HCT116 (cell line): ENCODE measurements around the gene DOCK4. TPM values are rescaled to one million over a fixed set of nuclear protein-coding genes. Genes with fewer than 3 reads are reported as not detected.

Experiments
- ATAC-seq: fragments of 200-7000 bp; cut with Tn5 transposase; 2 replicates; pipeline ENCODE4 v1.9.1; 2020; ENCODE audit warnings: mild to moderate bottlenecking, moderate library complexity
- BruUV-seq: library from RNA; stranded (reverse); fragments of 400-500 nt; replicated peaks from 2 replicates; lab custom pipeline; 2021; lab: Mats Ljungman, UMichigan
- CTCF ChIA-PET: fragments of 300-600 bp; sonication (Branson Sonifier 250); formaldehyde crosslinking; loops from one replicate; lab custom pipeline; 2021; ENCODE audit warnings: antibody characterized with exemption; lab: Charles Lee
- POLR2A ChIA-PET: fragments of 300-600, 350-600 bp; sonication (Branson Sonifier 250); formaldehyde crosslinking; loops from one replicate; lab custom pipeline; 2021; ENCODE audit warnings: antibody characterized with exemption; lab: Charles Lee
- RAD21 ChIA-PET, 2 experiments: fragments of 300-600 bp; sonication (Branson Sonifier 250); formaldehyde crosslinking; loops; one replicate each; lab custom pipeline; 2023; ENCODE audit warnings: low total read pairs in 2 of 2; ENCODE audit not compliant: uncharacterized antibody in 2 of 2, unreplicated experiment in 2 of 2, low non-redundant PET in 1 of 2; lab: Charles Lee
- DNase-seq: peaks from one replicate; pipeline ENCODE4 v3.0.0-alpha.2; 2010; ENCODE audit warnings: low read depth, low spot score
- H2AFZ ChIP-seq: fragments of 200-600 bp; shearing (Covaris generic), sonication (generic); 2 replicates; pipeline ENCODE4 v1.6.1; 2017; ENCODE audit warnings: low read depth, mixed run types, mixed read lengths, antibody characterized with exemption, low read length; ENCODE audit not compliant: poor library complexity, severe bottlenecking
- H3K27ac ChIP-seq: 2 replicates; pipeline ENCODE4 v1.5.1; 2012; ENCODE audit warnings: low read depth, low read length
- H3K27me3 ChIP-seq: fragments of 200-600 bp; sonication (generic); 2 replicates; pipeline ENCODE4 v1.6.1; 2016; ENCODE audit warnings: mixed run types, low read length, mixed read lengths; ENCODE audit not compliant: insufficient read depth
- H3K36me3 ChIP-seq, 2 experiments: fragments of 200-500 bp in 1 of 2; fragments of 200-600 bp in 1 of 2; sonication (Bioruptor generic) in 1 of 2; sonication (generic) in 1 of 2; 2 replicates each; pipeline versions ENCODE4 v1.5.1 to v1.6.1; 2014 to 2016; ENCODE audit warnings: low read length in 2 of 2, inconsistent platforms in 1 of 2, mixed read lengths in 1 of 2, mixed run types in 1 of 2; ENCODE audit not compliant: insufficient read depth in 2 of 2, control insufficient read depth in 1 of 2
- H3K4me1 ChIP-seq, 2 experiments: fragments of 200-600 bp in 1 of 2; sonication (generic) in 1 of 2; 2 replicates each; pipeline versions ENCODE4 v1.5.1 to v1.6.1; 2012 to 2017; ENCODE audit warnings: low read length in 2 of 2, inconsistent platforms in 1 of 2, mild to moderate bottlenecking in 1 of 2, mixed read lengths in 1 of 2, mixed run types in 1 of 2, moderate library complexity in 1 of 2; ENCODE audit not compliant: insufficient read depth in 2 of 2, control insufficient read depth in 1 of 2
- H3K4me2 ChIP-seq: fragments of 200-600 bp; sonication (generic); 2 replicates; pipeline ENCODE4 v1.6.1; 2017; ENCODE audit warnings: mixed run types, low read length, mixed read lengths
- H3K4me3 ChIP-seq, 2 experiments: fragments of 200-600 bp in 1 of 2; sonication (generic) in 1 of 2; replicated peaks in 1 of 2; 2 replicates each; pipeline ENCODE4 v1.5.1; 2011 to 2016; ENCODE audit warnings: low read length in 2 of 2, control low read depth in 1 of 2, low read depth in 1 of 2, mild to moderate bottlenecking in 1 of 2, mixed read lengths in 1 of 2, mixed run types in 1 of 2
- H3K79me2 ChIP-seq: fragments of 200-600 bp; sonication (generic); 2 replicates; pipeline ENCODE4 v1.6.1; 2017; ENCODE audit warnings: mild to moderate bottlenecking, mixed run types, low read length, moderate library complexity, mixed read lengths; ENCODE audit not compliant: insufficient read depth
- H3K9ac ChIP-seq: fragments of 200-600 bp; sonication (generic); 2 replicates; pipeline ENCODE4 v1.6.1; 2016; ENCODE audit warnings: low read length, mixed read lengths
- H3K9me2 ChIP-seq: fragments of 200-600 bp; sonication (generic), shearing (Covaris generic); 2 replicates; pipeline ENCODE4 v1.6.1; 2017; ENCODE audit warnings: mixed run types, mild to moderate bottlenecking, moderate library complexity; ENCODE audit not compliant: insufficient read depth
- H3K9me3 ChIP-seq, 2 experiments: fragments of 200-500 bp in 1 of 2; fragments of 200-600 bp in 1 of 2; sonication (Bioruptor generic) in 1 of 2; sonication (generic) in 1 of 2; 2 replicates each; pipeline ENCODE4 v1.6.1; 2014 to 2017; ENCODE audit warnings: low read length in 2 of 2, mixed read lengths in 2 of 2, inconsistent platforms in 1 of 2, low read depth in 1 of 2, mild to moderate bottlenecking in 1 of 2, mixed run types in 1 of 2, moderate library complexity in 1 of 2; ENCODE audit not compliant: control insufficient read depth in 1 of 2, insufficient read depth in 1 of 2
- H4K20me1 ChIP-seq: fragments of 200-600 bp; sonication (generic), shearing (Covaris generic); 2 replicates; pipeline ENCODE4 v1.6.1; 2017; ENCODE audit warnings: mixed run types, mild to moderate bottlenecking, moderate library complexity; ENCODE audit not compliant: insufficient read depth
- ATF3 ChIP-seq: IDR thresholded peaks from 2 replicates; pipeline ENCODE4 v1.6.1; 2012
- CEBPB ChIP-seq: IDR thresholded peaks from 2 replicates; pipeline ENCODE4 v1.6.1; 2012; ENCODE audit warnings: low read depth
- CTCF ChIP-seq, 3 experiments: fragments of 200-600 bp in 1 of 3; sonication (generic) in 1 of 3; IDR thresholded peaks in 2 of 3; conservative IDR thresholded peaks in 1 of 3; 2 replicates each; pipeline ENCODE4 v1.5.1; 2012 to 2017; ENCODE audit warnings: low read depth in 2 of 3, low read length in 2 of 3, antibody characterized with exemption in 1 of 3, borderline replicate concordance in 1 of 3, control low read depth in 1 of 3, mild to moderate bottlenecking in 1 of 3, mixed read lengths in 1 of 3, mixed run types in 1 of 3, moderate library complexity in 1 of 3; ENCODE audit not compliant: insufficient read depth in 1 of 3
- EGR1 ChIP-seq: IDR thresholded peaks from 2 replicates; pipeline ENCODE4 v1.6.1; 2012; ENCODE audit warnings: low read depth
- ELF1 ChIP-seq: IDR thresholded peaks from 2 replicates; pipeline ENCODE4 v1.6.1; 2012; ENCODE audit warnings: low read depth, borderline replicate concordance
- EZH2 ChIP-seq: fragments of 200-600 bp; sonication (generic); IDR thresholded peaks from 2 replicates; pipeline ENCODE4 v1.6.1; 2017; ENCODE audit warnings: antibody characterized with exemption, mixed run types
- EZH2phosphoT487 ChIP-seq: fragments of 200-600 bp; IDR thresholded peaks from 2 replicates; pipeline ENCODE4 v1.6.1; 2018; ENCODE audit warnings: antibody characterized with exemption, borderline replicate concordance
- FOSL1 ChIP-seq: IDR thresholded peaks from 2 replicates; pipeline ENCODE4 v1.6.1; 2012; ENCODE audit warnings: low read depth
- JUND ChIP-seq: IDR thresholded peaks from 2 replicates; pipeline ENCODE4 v1.6.1; 2012
- MAX ChIP-seq: IDR thresholded peaks from 2 replicates; pipeline ENCODE4 v1.6.1; 2012
- POLR2AphosphoS5 ChIP-seq: IDR thresholded peaks from 2 replicates; pipeline ENCODE4 v1.6.1; 2011; ENCODE audit warnings: mild to moderate bottlenecking, low read depth, low read length, moderate library complexity
- REST ChIP-seq: IDR thresholded peaks from 2 replicates; pipeline ENCODE4 v1.6.1; 2012; ENCODE audit warnings: low read depth
- SIN3A ChIP-seq: IDR thresholded peaks from 2 replicates; pipeline ENCODE4 v1.6.1; 2012; ENCODE audit warnings: low read depth
- SP1 ChIP-seq: IDR thresholded peaks from 2 replicates; pipeline ENCODE4 v1.6.1; 2012; ENCODE audit warnings: low read depth
- SRF ChIP-seq: IDR thresholded peaks from 2 replicates; pipeline ENCODE4 v1.6.1; 2012; ENCODE audit warnings: low read depth
- TCF7L2 ChIP-seq: IDR thresholded peaks from 2 replicates; pipeline ENCODE4 v1.7.0; 2011; ENCODE audit warnings: borderline replicate concordance, inconsistent platforms; ENCODE audit not compliant: insufficient read depth, insufficient read length; ENCODE audit errors: extremely low read depth
- YY1 ChIP-seq: IDR thresholded peaks from 2 replicates; pipeline ENCODE4 v1.6.1; 2011; ENCODE audit warnings: low read length, low read depth, moderate library complexity, mild to moderate bottlenecking; ENCODE audit not compliant: insufficient replicate concordance; ENCODE audit errors: extremely low read depth
- ZBTB33 ChIP-seq: IDR thresholded peaks from 2 replicates; pipeline ENCODE4 v1.6.1; 2011; ENCODE audit warnings: mild to moderate bottlenecking, low read length, moderate library complexity; ENCODE audit not compliant: insufficient replicate concordance; ENCODE audit errors: extremely low read depth
- ZFX ChIP-seq: fragments of 450-650 bp; IDR thresholded peaks from 2 replicates; pipeline ENCODE4 v1.6.1; 2017
- ZNF274 ChIP-seq: fragments of 200-500 bp; sonication (Bioruptor generic); IDR thresholded peaks from 2 replicates; pipeline ENCODE4 v1.6.1; 2014; ENCODE audit warnings: mild to moderate bottlenecking, low read depth, low read length, inconsistent platforms
- intact Hi-C: fragments of 100-400 bp; cut with micrococcal nuclease; formaldehyde crosslinking; loops from 2 replicates; pipeline ENCODE4 v1.10.0; 2022
- total RNA-seq: library from RNA; stranded (reverse); gene quantifications from one replicate; pipeline ENCODE4 v1.2.1, GENCODE V29; 2021; ENCODE audit not compliant: unreplicated experiment

Gene DOCK4
- total RNA-seq, 1 experiment from 2014 or later = 2.2 TPM

- ATAC-seq = no peak
- BruUV-seq = no TSS peak
- Histone ChIP-seq H3K36me3 (no peaks in the 10 kb centered on the region), H3K79me2 (no peaks in the 10 kb centered on the region), H3K27me3 (no peaks in the 10 kb centered on the region), H3K4me2 (no peak overlapping the region)
- DNase-seq = no peak
- POLR2A ChIA-PET = no interaction called here
- TF ChIP-seq SRF = no peak
- no peak for TF ChIP-seq JUND
- no peak for TF ChIP-seq ZNF274
- no peak for TF ChIP-seq ATF3
- TF ChIP-seq CTCF (IDR thresholded peaks at IDR 0.05 in 2 of 3, conservative IDR thresholded peaks at IDR 0.05 in 1 of 3; ENCODE audit: borderline replicate concordance in 1 of 3, insufficient read depth in 1 of 3, low read depth in 2 of 3, low read length in 2 of 3) = no peak
- no peak for TF ChIP-seq CEBPB
- no peak for TF ChIP-seq POLR2AphosphoS5
- TF ChIP-seq ZFX = no peak
- no peak for TF ChIP-seq REST
- no peak for TF ChIP-seq EGR1
- no peak for TF ChIP-seq SIN3A
- no peak for TF ChIP-seq SP1
- no peak for TF ChIP-seq EZH2phosphoT487
- TF ChIP-seq FOSL1 = no peak
- no peak for TF ChIP-seq YY1
- no peak for TF ChIP-seq ELF1
- TF ChIP-seq EZH2 = no peak
- TF ChIP-seq MAX = no peak
- no peak for TF ChIP-seq ZBTB33
- no peak for TF ChIP-seq TCF7L2
- TF ChIP-seq, all 23 proteins: peak for 0
- no peaks in the 10 kb centered on the region for H3K9me3 ChIP-seq
- no peaks in the 10 kb centered on the region for H4K20me1 ChIP-seq
- no peak overlapping the region for H2AFZ ChIP-seq
- H3K9ac ChIP-seq = no peak overlapping the region
- H3K4me3 ChIP-seq = no peak overlapping the region
- H3K9me2 ChIP-seq = no peaks in the 10 kb centered on the region
- ChIA-PET CTCF (no interaction called here), RAD21 (no interaction called here)
- intact Hi-C loops = no loop called here
- H3K27ac ChIP-seq = no peak overlapping the region
- H3K4me1 ChIP-seq = no peaks in the 10 kb centered on the region
These were observed 328.3 kb downstream of the DOCK4 start for GRCh38 chr7:111877931-111878330.
